H1 (cell line): Measurements from ENCODE around the gene TAS2R50. TPM values are rescaled to one million over a fixed set of nuclear protein-coding genes. Genes with fewer than 3 reads are reported as not detected.

Experiments
- EGR1 ChIP-seq: IDR thresholded peaks from 2 replicates; pipeline ENCODE4 v1.6.1; 2011; ENCODE audit warnings: low read depth, low read length, borderline replicate concordance
- MAFK ChIP-seq: IDR thresholded peaks from 2 replicates; pipeline ENCODE4 v1.6.1; 2012; ENCODE audit warnings: low read depth, mild to moderate bottlenecking, improper control_type of control experiment, low read length
- polyA plus RNA-seq, 7 experiments: library from polyadenylated mRNA; depleted of rRNA in 3 of 7; stranded (reverse) in 5 of 7; unstranded in 2 of 7; fragments of >200 nt in 5 of 7; fragments of 200-250 nt in 2 of 7; gene quantifications; 1 replicate in 5 of 7; 2 replicates in 1 of 7; 4 replicates in 1 of 7; pipeline versions ENCODE4 v1.2.1 to v1.2.3, GENCODE V29; 2011 to 2013; ENCODE audit warnings: missing spikeins in 2 of 7, mixed read lengths in 2 of 7
- total RNA-seq: library from RNA; stranded (reverse); fragmentation: NEBNext Ultra II Directional; extraction: Animal tissue kit (Norgen Biotek cat#: 25700); gene quantifications from 2 replicates; pipeline ENCODE4 v1.2.1, GENCODE V29; 2021
- TF ChIP-seq, protein P1 (sequence below): fragments of 300-600 bp; sonication (generic); IDR thresholded peaks from 2 replicates; pipeline ENCODE4 v1.7.1; 2012; ENCODE audit warnings: low read length, moderate library complexity, mild to moderate bottlenecking, inconsistent platforms; ENCODE audit not compliant: insufficient replicate concordance

Gene TAS2R50
- total and polyA plus RNA-seq, 2 of the 8 experiments (the other 6 are each of a cell fraction or from before 2014, with no cell fraction given) = 0.11 to 0.50 TPM

- TF ChIP-seq, protein P1, sequence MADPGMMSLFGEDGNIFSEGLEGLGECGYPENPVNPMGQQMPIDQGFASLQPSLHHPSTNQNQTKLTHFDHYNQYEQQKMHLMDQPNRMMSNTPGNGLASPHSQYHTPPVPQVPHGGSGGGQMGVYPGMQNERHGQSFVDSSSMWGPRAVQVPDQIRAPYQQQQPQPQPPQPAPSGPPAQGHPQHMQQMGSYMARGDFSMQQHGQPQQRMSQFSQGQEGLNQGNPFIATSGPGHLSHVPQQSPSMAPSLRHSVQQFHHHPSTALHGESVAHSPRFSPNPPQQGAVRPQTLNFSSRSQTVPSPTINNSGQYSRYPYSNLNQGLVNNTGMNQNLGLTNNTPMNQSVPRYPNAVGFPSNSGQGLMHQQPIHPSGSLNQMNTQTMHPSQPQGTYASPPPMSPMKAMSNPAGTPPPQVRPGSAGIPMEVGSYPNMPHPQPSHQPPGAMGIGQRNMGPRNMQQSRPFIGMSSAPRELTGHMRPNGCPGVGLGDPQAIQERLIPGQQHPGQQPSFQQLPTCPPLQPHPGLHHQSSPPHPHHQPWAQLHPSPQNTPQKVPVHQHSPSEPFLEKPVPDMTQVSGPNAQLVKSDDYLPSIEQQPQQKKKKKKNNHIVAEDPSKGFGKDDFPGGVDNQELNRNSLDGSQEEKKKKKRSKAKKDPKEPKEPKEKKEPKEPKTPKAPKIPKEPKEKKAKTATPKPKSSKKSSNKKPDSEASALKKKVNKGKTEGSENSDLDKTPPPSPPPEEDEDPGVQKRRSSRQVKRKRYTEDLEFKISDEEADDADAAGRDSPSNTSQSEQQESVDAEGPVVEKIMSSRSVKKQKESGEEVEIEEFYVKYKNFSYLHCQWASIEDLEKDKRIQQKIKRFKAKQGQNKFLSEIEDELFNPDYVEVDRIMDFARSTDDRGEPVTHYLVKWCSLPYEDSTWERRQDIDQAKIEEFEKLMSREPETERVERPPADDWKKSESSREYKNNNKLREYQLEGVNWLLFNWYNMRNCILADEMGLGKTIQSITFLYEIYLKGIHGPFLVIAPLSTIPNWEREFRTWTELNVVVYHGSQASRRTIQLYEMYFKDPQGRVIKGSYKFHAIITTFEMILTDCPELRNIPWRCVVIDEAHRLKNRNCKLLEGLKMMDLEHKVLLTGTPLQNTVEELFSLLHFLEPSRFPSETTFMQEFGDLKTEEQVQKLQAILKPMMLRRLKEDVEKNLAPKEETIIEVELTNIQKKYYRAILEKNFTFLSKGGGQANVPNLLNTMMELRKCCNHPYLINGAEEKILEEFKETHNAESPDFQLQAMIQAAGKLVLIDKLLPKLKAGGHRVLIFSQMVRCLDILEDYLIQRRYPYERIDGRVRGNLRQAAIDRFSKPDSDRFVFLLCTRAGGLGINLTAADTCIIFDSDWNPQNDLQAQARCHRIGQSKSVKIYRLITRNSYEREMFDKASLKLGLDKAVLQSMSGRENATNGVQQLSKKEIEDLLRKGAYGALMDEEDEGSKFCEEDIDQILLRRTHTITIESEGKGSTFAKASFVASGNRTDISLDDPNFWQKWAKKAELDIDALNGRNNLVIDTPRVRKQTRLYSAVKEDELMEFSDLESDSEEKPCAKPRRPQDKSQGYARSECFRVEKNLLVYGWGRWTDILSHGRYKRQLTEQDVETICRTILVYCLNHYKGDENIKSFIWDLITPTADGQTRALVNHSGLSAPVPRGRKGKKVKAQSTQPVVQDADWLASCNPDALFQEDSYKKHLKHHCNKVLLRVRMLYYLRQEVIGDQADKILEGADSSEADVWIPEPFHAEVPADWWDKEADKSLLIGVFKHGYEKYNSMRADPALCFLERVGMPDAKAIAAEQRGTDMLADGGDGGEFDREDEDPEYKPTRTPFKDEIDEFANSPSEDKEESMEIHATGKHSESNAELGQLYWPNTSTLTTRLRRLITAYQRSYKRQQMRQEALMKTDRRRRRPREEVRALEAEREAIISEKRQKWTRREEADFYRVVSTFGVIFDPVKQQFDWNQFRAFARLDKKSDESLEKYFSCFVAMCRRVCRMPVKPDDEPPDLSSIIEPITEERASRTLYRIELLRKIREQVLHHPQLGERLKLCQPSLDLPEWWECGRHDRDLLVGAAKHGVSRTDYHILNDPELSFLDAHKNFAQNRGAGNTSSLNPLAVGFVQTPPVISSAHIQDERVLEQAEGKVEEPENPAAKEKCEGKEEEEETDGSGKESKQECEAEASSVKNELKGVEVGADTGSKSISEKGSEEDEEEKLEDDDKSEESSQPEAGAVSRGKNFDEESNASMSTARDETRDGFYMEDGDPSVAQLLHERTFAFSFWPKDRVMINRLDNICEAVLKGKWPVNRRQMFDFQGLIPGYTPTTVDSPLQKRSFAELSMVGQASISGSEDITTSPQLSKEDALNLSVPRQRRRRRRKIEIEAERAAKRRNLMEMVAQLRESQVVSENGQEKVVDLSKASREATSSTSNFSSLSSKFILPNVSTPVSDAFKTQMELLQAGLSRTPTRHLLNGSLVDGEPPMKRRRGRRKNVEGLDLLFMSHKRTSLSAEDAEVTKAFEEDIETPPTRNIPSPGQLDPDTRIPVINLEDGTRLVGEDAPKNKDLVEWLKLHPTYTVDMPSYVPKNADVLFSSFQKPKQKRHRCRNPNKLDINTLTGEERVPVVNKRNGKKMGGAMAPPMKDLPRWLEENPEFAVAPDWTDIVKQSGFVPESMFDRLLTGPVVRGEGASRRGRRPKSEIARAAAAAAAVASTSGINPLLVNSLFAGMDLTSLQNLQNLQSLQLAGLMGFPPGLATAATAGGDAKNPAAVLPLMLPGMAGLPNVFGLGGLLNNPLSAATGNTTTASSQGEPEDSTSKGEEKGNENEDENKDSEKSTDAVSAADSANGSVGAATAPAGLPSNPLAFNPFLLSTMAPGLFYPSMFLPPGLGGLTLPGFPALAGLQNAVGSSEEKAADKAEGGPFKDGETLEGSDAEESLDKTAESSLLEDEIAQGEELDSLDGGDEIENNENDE = no peak
- TF ChIP-seq EGR1 (no peak), MAFK (peak; percentile 72; the same call in 1 of the 2 replicates)
Observed at GRCh38 chr12:10941916-10942607, 44.6 kb downstream of the TAS2R50 start (continued).
